ENCODE data around the gene PAX3.

DNA sequence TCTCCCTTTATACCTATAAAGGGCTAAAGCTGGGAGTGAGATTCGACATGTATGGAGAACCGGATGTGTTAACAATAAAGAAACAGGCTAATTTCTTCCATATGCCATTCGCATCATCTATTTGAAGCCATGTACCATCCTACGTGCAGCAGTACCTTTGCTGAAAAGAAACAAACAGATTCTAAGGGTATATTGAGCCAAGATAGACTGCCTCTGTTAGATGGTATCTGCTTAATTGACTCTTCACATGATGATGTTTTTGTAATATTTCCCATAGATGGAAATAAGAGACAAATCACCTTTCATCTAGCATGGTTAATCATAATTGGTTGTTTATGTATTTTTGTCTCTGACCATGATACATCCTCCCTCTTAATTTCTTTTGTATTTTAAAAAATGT is 32.1 kb upstream of the PAX3 start:
- TF ChIP-seq SUZ12 (IDR thresholded peaks at IDR 0.05): no peak
- no peak for TF ChIP-seq TARDBP (IDR thresholded peaks at IDR 0.05)
- no peak for TF ChIP-seq CTBP1 (IDR thresholded peaks at IDR 0.05; ENCODE audit: borderline replicate concordance)
- no peak for TF ChIP-seq FOXA1 (IDR thresholded peaks at IDR 0.05)
- TF ChIP-seq FOXM1 (IDR thresholded peaks at IDR 0.05; ENCODE audit: borderline replicate concordance): no peak
- no peak for TF ChIP-seq SP1 (IDR thresholded peaks at IDR 0.05)
- TF ChIP-seq ZNF384 (IDR thresholded peaks at IDR 0.05): no peak
- TF ChIP-seq FOXK2 (IDR thresholded peaks at IDR 0.05): no peak
- TF ChIP-seq BHLHE40 (IDR thresholded peaks at IDR 0.05; ENCODE audit: borderline replicate concordance): no peak
- TF ChIP-seq, protein P1, sequence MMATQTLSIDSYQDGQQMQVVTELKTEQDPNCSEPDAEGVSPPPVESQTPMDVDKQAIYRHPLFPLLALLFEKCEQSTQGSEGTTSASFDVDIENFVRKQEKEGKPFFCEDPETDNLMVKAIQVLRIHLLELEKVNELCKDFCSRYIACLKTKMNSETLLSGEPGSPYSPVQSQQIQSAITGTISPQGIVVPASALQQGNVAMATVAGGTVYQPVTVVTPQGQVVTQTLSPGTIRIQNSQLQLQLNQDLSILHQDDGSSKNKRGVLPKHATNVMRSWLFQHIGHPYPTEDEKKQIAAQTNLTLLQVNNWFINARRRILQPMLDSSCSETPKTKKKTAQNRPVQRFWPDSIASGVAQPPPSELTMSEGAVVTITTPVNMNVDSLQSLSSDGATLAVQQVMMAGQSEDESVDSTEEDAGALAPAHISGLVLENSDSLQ (IDR thresholded peaks at IDR 0.05): no peak
